Loucy (cell line): ENCODE data around the gene GNAO1.

Experiments used
- H2AFZ ChIP-seq: fragments of 200-600 bp; sonication (generic); 2 replicates; pipeline ENCODE4 v1.6.0; 2016; ENCODE audit warnings: antibody characterized with exemption, mild to moderate bottlenecking, low read length, moderate library complexity
- H3F3A ChIP-seq: fragments of 200-600 bp; 2 replicates; pipeline ENCODE4 v1.6.0; 2016; ENCODE audit warnings: antibody characterized with exemption, low read depth, mild to moderate bottlenecking
- H3K27me3 ChIP-seq: fragments of 200-600 bp; sonication (generic); 2 replicates; pipeline ENCODE4 v1.6.1; 2014; ENCODE audit warnings: low read length, mild to moderate bottlenecking; ENCODE audit not compliant: insufficient read depth, poor library complexity, severe bottlenecking
- H3K36me3 ChIP-seq: fragments of 200-600 bp; sonication (generic); 2 replicates; pipeline ENCODE4 v1.6.1; 2016; ENCODE audit warnings: low read length; ENCODE audit not compliant: insufficient read depth
- H3K4me1 ChIP-seq: fragments of 200-600 bp; sonication (generic); 2 replicates; pipeline ENCODE4 v1.5.1; 2014; ENCODE audit warnings: low read length, mild to moderate bottlenecking; ENCODE audit not compliant: insufficient read depth, poor library complexity, severe bottlenecking
- H3K4me2 ChIP-seq: fragments of 200-600 bp; sonication (generic); 2 replicates; pipeline ENCODE4 v1.6.0; 2014; ENCODE audit warnings: antibody characterized with exemption, low read length, low read depth, mild to moderate bottlenecking; ENCODE audit not compliant: poor library complexity, severe bottlenecking
- H3K4me3 ChIP-seq: fragments of 200-600 bp; sonication (generic); 2 replicates; pipeline ENCODE4 v1.5.1; 2014; ENCODE audit warnings: low read length, mild to moderate bottlenecking, mixed read lengths; ENCODE audit not compliant: poor library complexity, severe bottlenecking
- H3K79me2 ChIP-seq: fragments of 200-600 bp; sonication (generic); 2 replicates; pipeline ENCODE4 v1.6.1; 2014; ENCODE audit warnings: low read length; ENCODE audit not compliant: insufficient read depth
- H3K9ac ChIP-seq: fragments of 200-600 bp; sonication (generic); 2 replicates; pipeline ENCODE4 v1.6.0; 2014; ENCODE audit warnings: mild to moderate bottlenecking, low read depth, low read length, moderate library complexity; ENCODE audit not compliant: poor library complexity, severe bottlenecking
- H3K9me2 ChIP-seq: fragments of 200-600 bp; sonication (generic); replicated peaks from 2 replicates; pipeline ENCODE4 v1.6.1; 2016; ENCODE audit warnings: low read depth, low read length, mixed read lengths
- H3K9me3 ChIP-seq: fragments of 200-600 bp; sonication (generic); 2 replicates; pipeline ENCODE4 v1.6.1; 2014; ENCODE audit warnings: mild to moderate bottlenecking, antibody characterized with exemption, low read length, low read depth; ENCODE audit not compliant: insufficient read depth
- H4K20me1 ChIP-seq: fragments of 200-600 bp; sonication (generic); 2 replicates; pipeline ENCODE4 v1.6.0; 2014; ENCODE audit warnings: antibody characterized with exemption, low read length, mild to moderate bottlenecking; ENCODE audit not compliant: insufficient read depth, poor library complexity, severe bottlenecking
- CTCF ChIP-seq: fragments of 200-600 bp; sonication (generic); conservative IDR thresholded peaks from 2 replicates; pipeline ENCODE4 v1.5.1; 2014; ENCODE audit warnings: mild to moderate bottlenecking, antibody characterized with exemption, low read length
- EZH2phosphoT487 ChIP-seq: fragments of 200-600 bp; IDR thresholded peaks from 2 replicates; pipeline ENCODE4 v1.6.1; 2018; ENCODE audit warnings: antibody characterized with exemption, mild to moderate bottlenecking, moderate library complexity, borderline replicate concordance

GNAO1 gene

GRCh38 chr16:56328276-56329022 lies 137.2 kb downstream of the GNAO1 start:
- no peak for TF ChIP-seq CTCF
- TF ChIP-seq EZH2phosphoT487 = no peak
- no peaks in the 10 kb centered on the region for H3K9me3 ChIP-seq
- no peak overlapping the region for H3K4me2 ChIP-seq
- no peaks in the 10 kb centered on the region for H3K27me3 ChIP-seq
- H3K36me3 ChIP-seq = no peaks in the 10 kb centered on the region
- no peaks in the 10 kb centered on the region for H3K79me2 ChIP-seq
- no peaks in the 10 kb centered on the region for H4K20me1 ChIP-seq
- no peak overlapping the region for H3K4me3 ChIP-seq
- no peaks in the 10 kb centered on the region for H3K9me2 ChIP-seq
- no peak overlapping the region for H2AFZ ChIP-seq
- H3F3A ChIP-seq = no peaks in the 10 kb centered on the region
- no peak overlapping the region for H3K9ac ChIP-seq
- peaks cover 4% of the 10 kb centered on the region for H3K4me1 ChIP-seq

- no peaks in the 10 kb centered on the region for H3K9me2 ChIP-seq
- no peak overlapping the region for H3K4me2 ChIP-seq
- no peak overlapping the region for H3K4me3 ChIP-seq
- no peaks in the 10 kb centered on the region for H3K27me3 ChIP-seq
- H3K9ac ChIP-seq = no peak overlapping the region
- TF ChIP-seq EZH2phosphoT487 = no peak
- no peak for TF ChIP-seq CTCF
- no peaks in the 10 kb centered on the region for H3K79me2 ChIP-seq
- no peaks in the 10 kb centered on the region for H3F3A ChIP-seq
- no peak overlapping the region for H2AFZ ChIP-seq
- H3K9me3 ChIP-seq = no peaks in the 10 kb centered on the region
- H4K20me1 ChIP-seq = no peaks in the 10 kb centered on the region
- H3K4me1 ChIP-seq = peaks cover 4% of the 10 kb centered on the region
- H3K36me3 ChIP-seq = no peaks in the 10 kb centered on the region
Measured at GRCh38 chr16:56329887-56330286, 138.6 kb downstream of the GNAO1 start.

- Histone ChIP-seq H3K79me2 (no peaks in the 10 kb centered on the region), H3F3A (no peaks in the 10 kb centered on the region), H3K9me2 (no peaks in the 10 kb centered on the region), H3K4me2 (no peak overlapping the region), H3K9me3 (no peaks in the 10 kb centered on the region), H3K4me3 (no peak overlapping the region), H3K36me3 (no peaks in the 10 kb centered on the region), H2AFZ (0 out of 2 replicates have a peak overlapping the region, but pooled peaks have one; percentile 14), H3K27me3 (no peaks in the 10 kb centered on the region), H3K4me1 (peaks cover 4% of the 10 kb centered on the region), H4K20me1 (no peaks in the 10 kb centered on the region), H3K9ac (no peak overlapping the region)
- TF ChIP-seq EZH2phosphoT487 (no peak), CTCF (no peak)
Measured at GRCh38 chr16:56330476-56330875, 139.2 kb downstream of the GNAO1 start.
